Gastrocnemius medialis (tissue), 4 donors: ENCODE results near the gene EGLN2. TPM values are rescaled to one million over a fixed set of nuclear protein-coding genes. Genes with fewer than 3 reads are reported as not detected.

Experiments
- ATAC-seq, 2 donors: fragments of 150-250 bp; one replicate each; pipeline ENCODE4 v1.9.1; 2016
- DNase-seq, 2 donors: peaks; one replicate each; pipeline ENCODE4 v3.0.0-alpha.2; 2019
- H3K27ac ChIP-seq, 4 donors: fragments of 200-600 bp; sonication (generic); 1 replicate in 1 of 4; 2 replicates in 3 of 4; pipeline ENCODE4 v1.5.1; 2016 to 2018; ENCODE audit warnings: mild to moderate bottlenecking in 2 of 4, moderate library complexity in 1 of 4
- H3K27me3 ChIP-seq, 3 donors: fragments of 200-600 bp; sonication (generic) in 2 of 3; 1 replicate in 1 of 3; 2 replicates in 2 of 3; pipeline versions ENCODE4 v1.5.1 to v1.6.0; 2016 to 2019; ENCODE audit warnings: mild to moderate bottlenecking in 1 of 3, moderate library complexity in 1 of 3
- H3K36me3 ChIP-seq, 2 donors: fragments of 200-600 bp; sonication (generic) in 1 of 2; one replicate each; pipeline ENCODE4 v1.5.1; 2017 to 2018
- H3K4me1 ChIP-seq, 2 donors: fragments of 200-600 bp; sonication (generic) in 1 of 2; one replicate each; pipeline ENCODE4 v1.5.1; 2016 to 2017; ENCODE audit warnings: mild to moderate bottlenecking in 2 of 2
- H3K4me3 ChIP-seq, 4 donors: fragments of 200-600 bp; sonication (generic) in 3 of 4; 1 replicate in 1 of 4; 2 replicates in 3 of 4; pipeline ENCODE4 v1.5.1; 2016 to 2019; ENCODE audit warnings: mild to moderate bottlenecking in 2 of 4
- H3K9me3 ChIP-seq, 3 donors: fragments of 200-600 bp; sonication (generic) in 2 of 3; 1 replicate in 1 of 3; 2 replicates in 2 of 3; pipeline ENCODE4 v1.5.1; 2016 to 2019
- POLR2A ChIP-seq, 2 donors: fragments of 450-650 bp; IDR thresholded peaks; one replicate each; pipeline ENCODE4 v1.6.1; 2017; ENCODE audit warnings: antibody characterized with exemption in 2 of 2, mild to moderate bottlenecking in 2 of 2, moderate library complexity in 2 of 2
- in situ Hi-C, 4 donors: fragments of 200-750 bp; cut with MboI; loops; one replicate each; pipeline versions ENCODE4 v1.15.0 to v1.8.0; 2017; ENCODE audit warnings: low sequenced_read_pairs in 4 of 4
- intact Hi-C: fragments of 100-400 bp; cut with DNase I; formaldehyde crosslinking; loops from one replicate; pipeline ENCODE4 v1.15.1; 2023; ENCODE audit warnings: low total_unique reads
- total RNA-seq, 4 donors: library from RNA; depleted of rRNA; stranded (reverse); fragments of >200 nt; gene quantifications; one replicate each; pipeline versions ENCODE4 v1.1.0 to v1.2.3, GENCODE V29; 2016
- TF ChIP-seq, protein P1 (sequence below), 5 experiments: fragments of 450-650 bp in 3 of 5; fragments of 200-600 bp in 2 of 5; sonication (generic) in 2 of 5; IDR thresholded peaks in 4 of 5; conservative IDR thresholded peaks in 1 of 5; 1 replicate in 4 of 5; 2 replicates in 1 of 5; pipeline ENCODE4 v1.5.1; 2016 to 2019; ENCODE audit warnings: antibody characterized with exemption in 5 of 5, mild to moderate bottlenecking in 3 of 5, moderate library complexity in 3 of 5

EGLN2 gene
- total RNA-seq, result 10 to 100 TPM; 42.7 to 56.6 (median 47.9) TPM

- H3K27ac ChIP-seq, result peak within 1 kb of the TSS; percentile 94 to 96 (median 96)
- in situ Hi-C loops, result no loop called here
- peak within 1 kb of the TSS; percentile 86 to 96 (median 92) for H3K4me3 ChIP-seq
- DNase-seq (peak; percentile 100), ATAC-seq (peak; percentile 83 to 91)
- TF ChIP-seq, protein P1, sequence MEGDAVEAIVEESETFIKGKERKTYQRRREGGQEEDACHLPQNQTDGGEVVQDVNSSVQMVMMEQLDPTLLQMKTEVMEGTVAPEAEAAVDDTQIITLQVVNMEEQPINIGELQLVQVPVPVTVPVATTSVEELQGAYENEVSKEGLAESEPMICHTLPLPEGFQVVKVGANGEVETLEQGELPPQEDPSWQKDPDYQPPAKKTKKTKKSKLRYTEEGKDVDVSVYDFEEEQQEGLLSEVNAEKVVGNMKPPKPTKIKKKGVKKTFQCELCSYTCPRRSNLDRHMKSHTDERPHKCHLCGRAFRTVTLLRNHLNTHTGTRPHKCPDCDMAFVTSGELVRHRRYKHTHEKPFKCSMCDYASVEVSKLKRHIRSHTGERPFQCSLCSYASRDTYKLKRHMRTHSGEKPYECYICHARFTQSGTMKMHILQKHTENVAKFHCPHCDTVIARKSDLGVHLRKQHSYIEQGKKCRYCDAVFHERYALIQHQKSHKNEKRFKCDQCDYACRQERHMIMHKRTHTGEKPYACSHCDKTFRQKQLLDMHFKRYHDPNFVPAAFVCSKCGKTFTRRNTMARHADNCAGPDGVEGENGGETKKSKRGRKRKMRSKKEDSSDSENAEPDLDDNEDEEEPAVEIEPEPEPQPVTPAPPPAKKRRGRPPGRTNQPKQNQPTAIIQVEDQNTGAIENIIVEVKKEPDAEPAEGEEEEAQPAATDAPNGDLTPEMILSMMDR (IDR thresholded peaks at IDR 0.05 in 4 of 5, conservative IDR thresholded peaks at IDR 0.05 in 1 of 5), result no peak
- TF ChIP-seq POLR2A (IDR thresholded peaks at IDR 0.05), result peak; percentile 80 to 86
- intact Hi-C loops, result loop anchor here (1.0 to 5.0 kb wide), 4 partner anchors 21 to 332 kb away; partner anchors contain the start of genes ACTMAP, BLVRB, COQ8B and RAB4B
- H3K4me1 ChIP-seq, result peaks cover 41 to 47% of the 10 kb centered on the region in 2 donors
- peaks cover 0 to 12% of the 10 kb centered on the region in 2 donors for H3K36me3 ChIP-seq
- H3K27me3 ChIP-seq, result no peaks in the 10 kb centered on the region
- H3K9me3 ChIP-seq, result no peaks in the 10 kb centered on the region
Measured at GRCh38 chr19:40798683-40799557, at the start of gene EGLN2. EGLN2 (plus strand) TSS chr19:40799191; CDS start chr19:40800573, 1,382 bp downstream.

DNA sequence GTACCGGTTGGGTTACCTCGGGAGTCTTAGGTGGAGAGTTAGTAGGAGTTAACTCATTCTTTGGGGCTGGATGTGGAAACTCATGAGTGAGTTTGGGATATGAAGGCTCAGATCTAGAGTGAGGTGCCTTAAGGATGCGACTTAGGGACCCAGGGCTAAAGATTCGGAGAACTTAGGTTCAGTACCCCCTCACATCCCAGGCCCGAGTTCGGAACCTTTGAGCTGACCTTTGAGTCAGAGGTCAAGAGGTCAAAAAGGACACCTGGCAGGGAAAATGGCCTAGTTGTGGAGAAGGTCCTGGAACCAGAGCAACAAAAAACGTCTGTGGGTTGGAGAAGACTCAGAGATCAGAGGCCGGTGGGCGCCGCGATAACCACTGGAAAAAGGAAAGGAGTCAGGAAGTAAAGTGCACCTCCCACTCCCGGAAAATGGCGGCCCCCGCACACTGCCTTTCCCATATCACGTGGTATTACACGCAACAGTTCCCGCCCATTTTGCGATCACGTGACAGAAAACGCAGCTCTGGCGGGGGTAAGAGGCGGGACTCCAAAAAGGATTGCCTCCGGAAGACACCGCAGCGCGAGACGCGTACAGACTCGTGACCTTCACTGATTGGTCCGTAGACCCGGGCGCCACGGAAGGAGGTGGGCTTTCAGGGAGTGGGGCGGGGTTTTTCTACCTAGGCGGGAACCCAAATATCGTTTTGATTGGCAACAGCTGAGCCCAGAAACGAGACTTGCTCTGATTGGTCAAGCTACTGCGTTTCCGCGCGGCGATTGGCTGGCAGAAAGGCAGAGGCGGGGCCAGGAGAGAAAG is 48.7 kb upstream of the EGLN2 start, which contains the start of gene ACTMAP:
Gene ACTMAP, minus strand, starts transcription at position 420 of the 816 bp plus-strand sequence. CDS start 674 bp downstream, outside the sequence.
- in situ Hi-C loops (loop anchor here in 1 of 4 donors (10.0 kb wide), 1 partner anchor 65 kb away; no protein-coding TSS in a partner anchor), intact Hi-C loops (loop anchor here (1.0 to 5.0 kb wide), 5 partner anchors 32 to 687 kb away; partner anchors contain the start of genes DMAC2 and NUMBL)
- ATAC-seq, result peak; percentile 91 to 93

GRCh38 chr19:40750874-40751537 is 48.0 kb upstream of the EGLN2 start, which contains the start of gene SNRPA:
SNRPA (plus strand) TSS chr19:40751203; CDS start chr19:40751409, 206 bp downstream.
- H3K4me3 ChIP-seq, result peak within 1 kb of the TSS; percentile 73 to 93 (median 84)
- peak; percentile 97 to 98 for DNase-seq
- peaks cover 0 to 2% of the 10 kb centered on the region in 2 donors for H3K36me3 ChIP-seq
- ATAC-seq, result peak; percentile 84 to 85
- TF ChIP-seq POLR2A (IDR thresholded peaks at IDR 0.05), result peak; percentile 91
- TF ChIP-seq, protein P1 (IDR thresholded peaks at IDR 0.05 in 4 of 5, conservative IDR thresholded peaks at IDR 0.05 in 1 of 5), result no peak
- in situ Hi-C loops, result loop anchor here in 1 of 4 donors (10.0 kb wide), 1 partner anchor 64 kb away; no protein-coding TSS in a partner anchor
- peak within 1 kb of the TSS; percentile 92 to 98 (median 94) for H3K27ac ChIP-seq
- intact Hi-C loops, result loop anchor here (1.0 to 5.0 kb wide), 6 partner anchors 27 to 686 kb away; partner anchors contain the start of genes DMAC2, NUMBL and RAB4B
- H3K9me3 ChIP-seq, result no peaks in the 10 kb centered on the region
- H3K27me3 ChIP-seq, result no peaks in the 10 kb centered on the region
- H3K4me1 ChIP-seq, result peaks cover 31 to 42% of the 10 kb centered on the region in 2 donors

More for the DNA sequence above, 48.7 kb upstream of the EGLN2 start, which contains the start of gene ACTMAP:
- H3K27me3 ChIP-seq, result no peaks in the 10 kb centered on the region
- no peaks in the 10 kb centered on the region for H3K9me3 ChIP-seq
- H3K27ac ChIP-seq, result peak within 1 kb of the TSS; percentile 92 to 98 (median 94)
- H3K4me1 ChIP-seq, result peaks cover 35 to 38% of the 10 kb centered on the region in 2 donors
- no peaks in the 10 kb centered on the region for H3K36me3 ChIP-seq
- peak within 1 kb of the TSS; percentile 73 to 93 (median 84) for H3K4me3 ChIP-seq
- peak; percentile 100 for DNase-seq
- TF ChIP-seq, protein P1 (IDR thresholded peaks at IDR 0.05 in 4 of 5, conservative IDR thresholded peaks at IDR 0.05 in 1 of 5), result peak in 2 of 5 experiments; percentile 51 to 67
- TF ChIP-seq POLR2A (IDR thresholded peaks at IDR 0.05), result peak; percentile 82 to 92
